ENCODE results near the gene THAP7. TPM values are rescaled to one million over a fixed set of nuclear protein-coding genes. Genes with fewer than 3 reads are reported as not detected.
A peak's percentile ranks its signal among the peaks of the same experiment; 100 is the strongest.

Gene THAP7
- total and polyA plus RNA-seq, 9 of the 15 experiments (the other 6 are each of a cell fraction or from before 2014, with no cell fraction given): 7.9 to 263 (median 84.1) TPM

DNA sequence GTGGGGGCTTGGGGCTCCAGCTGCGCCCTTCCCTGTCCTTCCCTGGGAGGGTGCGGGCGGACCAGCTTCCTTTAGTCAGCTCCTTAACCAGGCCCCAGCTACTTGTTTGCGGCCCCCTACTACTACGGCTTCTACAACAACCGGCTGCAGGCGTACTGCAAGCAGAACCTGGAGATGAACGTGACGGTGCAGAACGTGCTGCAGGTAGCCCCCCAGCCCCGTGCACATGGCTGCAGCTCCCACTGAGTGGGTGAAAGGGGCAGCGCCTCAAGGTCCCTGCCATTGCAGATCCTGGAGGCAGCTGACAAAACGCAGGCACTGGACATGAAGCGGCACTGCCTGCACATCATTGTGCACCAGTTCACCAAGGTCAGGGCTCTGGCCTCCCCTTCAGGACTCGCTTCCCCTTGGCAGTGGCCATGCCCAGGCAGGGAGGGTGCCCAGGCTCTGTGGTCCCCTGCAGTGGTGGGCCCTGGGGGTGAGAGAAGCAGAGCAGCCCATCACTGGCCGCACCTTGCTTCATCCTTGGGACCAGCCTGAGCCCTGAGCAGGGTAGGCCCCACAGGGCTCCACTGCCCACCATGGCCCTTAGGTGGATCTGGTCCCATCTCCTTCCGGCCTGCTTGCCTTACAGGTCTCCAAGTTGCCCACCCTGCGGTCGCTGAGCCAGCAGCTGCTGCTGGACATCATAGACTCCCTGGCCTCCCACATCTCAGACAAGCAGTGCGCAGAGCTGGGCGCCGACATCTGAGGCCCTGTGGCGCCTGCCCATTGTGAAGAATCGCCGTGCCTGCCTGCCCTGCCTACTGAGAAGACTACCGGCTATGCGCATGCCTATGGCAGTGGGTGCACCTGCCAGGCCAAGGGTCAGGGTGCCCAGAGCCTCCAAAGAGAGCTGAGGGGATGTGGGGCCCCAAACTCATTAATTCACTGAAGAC, 5.1 kb downstream of the THAP7 start (continued):
- TF ChIP-seq, protein P1, sequence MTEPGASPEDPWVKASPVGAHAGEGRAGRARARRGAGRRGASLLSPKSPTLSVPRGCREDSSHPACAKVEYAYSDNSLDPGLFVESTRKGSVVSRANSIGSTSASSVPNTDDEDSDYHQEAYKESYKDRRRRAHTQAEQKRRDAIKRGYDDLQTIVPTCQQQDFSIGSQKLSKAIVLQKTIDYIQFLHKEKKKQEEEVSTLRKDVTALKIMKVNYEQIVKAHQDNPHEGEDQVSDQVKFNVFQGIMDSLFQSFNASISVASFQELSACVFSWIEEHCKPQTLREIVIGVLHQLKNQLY (CRISPR knock-in tag; conservative IDR thresholded peaks at IDR 0.05): 0 out of 4 replicates have a peak, but pooled peaks have one; percentile 6 to 86
- TF ChIP-seq ZNF224 (CRISPR knock-in tag; IDR thresholded peaks at IDR 0.05) (no peak), HDAC2 (IDR thresholded peaks at IDR 0.05) (no peak), KDM5B (IDR thresholded peaks at IDR 0.05; ENCODE audit: insufficient replicate concordance, low read depth, low read length) (peak; percentile 82), POLR2AphosphoS2 (IDR thresholded peaks at IDR 0.05; ENCODE audit: low read length) (peak; percentile 58)

GRCh38 chr22:20996031-20996410, 5.9 kb downstream of the THAP7 start:
- Histone ChIP-seq H3K4me3 (no peak overlapping the region), H4K20me1 (replicated peaks; ENCODE audit: control insufficient read depth, insufficient read depth, low read length) (peaks cover 35% of the 10 kb centered on the region; the same call in 1 of the 2 replicates), H3K9me1 (ENCODE audit: control insufficient read depth, insufficient read depth, low read length) (peaks cover 3% of the 10 kb centered on the region), H3K36me3 (ENCODE audit: control insufficient read depth, insufficient read depth, low read length) (peaks cover 100% of the 10 kb centered on the region), H3K4me1 (replicated peaks in 1 of 2; ENCODE audit: control insufficient read depth in 2 of 2, insufficient read depth in 2 of 2, low read length in 2 of 2) (peaks cover 12 to 92% of the 10 kb centered on the region in 2 experiments), H3K27ac (ENCODE audit: extremely low read depth, low read depth, low read length) (no peak overlapping the region), H2AFZ (ENCODE audit: low read depth, low read length) (no peak overlapping the region), H3K27me3 (ENCODE audit: control insufficient read depth in 2 of 2, insufficient read depth in 2 of 2, low read length in 2 of 2) (no peaks in the 10 kb centered on the region), H3K79me2 (ENCODE audit: control insufficient read depth, insufficient read depth, low read length) (peaks cover 21% of the 10 kb centered on the region), H3K4me2 (ENCODE audit: insufficient read depth, low read length) (no peak overlapping the region), H3K9me3 (replicated peaks; ENCODE audit: control insufficient read depth, insufficient read depth, low read depth, low read length) (no peaks in the 10 kb centered on the region), H3K9ac (ENCODE audit: insufficient read depth in 1 of 2, low read depth in 2 of 2, low read length in 2 of 2) (no peak overlapping the region; a peak in 1 of 4 replicates)
- DNase-seq (ENCODE audit: extremely low read depth in 1 of 4, low spot score in 3 of 4) (no peak), ATAC-seq (no peak), FAIRE-seq (no peak)
- in situ Hi-C loops (cut with MboI): no loop called here
- no TSS peak for BruUV-seq (replicated peaks)
- intact Hi-C loops (cut with micrococcal nuclease): no loop called here
- ChIA-PET POLR2A (interaction anchor here (0.6 to 17.9 kb wide), 14 partner anchors 8 to 642 kb away, joined by 3 to 451 read pairs (median 4); partner anchors contain the start of genes AIFM3, LZTR1, P2RX6 and SLC7A4), CTCF (ENCODE audit: low intra/inter-chr PET ratio) (no interaction called here)
- 96% methylated on average over 10 of the region's 10 CpGs for WGBS (ENCODE audit: insufficient coverage, low coverage, missing lambda C conversion rate)
- TF ChIP-seq ZNF586 (CRISPR knock-in tag; conservative IDR thresholded peaks at IDR 0.05) (no peak), TRIM28 (IDR thresholded peaks at IDR 0.05) (no peak), TSHZ1 (CRISPR knock-in tag; IDR thresholded peaks at IDR 0.05) (no peak), BDP1 (IDR thresholded peaks at IDR 0.05; ENCODE audit: insufficient read depth, insufficient read length) (no peak), WHSC1 (IDR thresholded peaks at IDR 0.05; ENCODE audit: low read length) (peak; percentile 30), NCOA6 (IDR thresholded peaks at IDR 0.05) (no peak), THAP12 (CRISPR knock-in tag; IDR thresholded peaks at IDR 0.05) (peak; percentile 49; the same call in 1 of the 2 replicates), COPS2 (conservative IDR thresholded peaks at IDR 0.05) (no peak), MED1 (CRISPR knock-in tag; IDR thresholded peaks at IDR 0.05; ENCODE audit: borderline replicate concordance) (no peak)
